ENCODE data around the gene SH3BP4. TPM values are rescaled to one million over a fixed set of nuclear protein-coding genes. Genes with fewer than 3 reads are reported as not detected.

The SH3BP4 gene
- total RNA-seq, 4 donors from 2014 or later = 7.5 to 24.9 (median 19.5) TPM

- intact Hi-C loops (cut with DNase I; ENCODE audit: low total_unique reads) (no loop called here), in situ Hi-C loops (cut with MboI; ENCODE audit: low pct_ligation_motif_present in 1 of 4, low pct_unique_long_range_greater_than_20kb in 1 of 4, low sequenced_read_pairs in 3 of 4) (no loop called here)
- no peak overlapping the region for H3K4me3 ChIP-seq
- no peak for DNase-seq
- H3K9me3 ChIP-seq = no peaks in the 10 kb centered on the region
- H3K36me3 ChIP-seq = no peaks in the 10 kb centered on the region
- no peak overlapping the region for H3K27ac ChIP-seq
- TF ChIP-seq EP300 (IDR thresholded peaks at IDR 0.05; ENCODE audit: low read depth) = no peak
- no peak for TF ChIP-seq POLR2AphosphoS5 (IDR thresholded peaks at IDR 0.05)
- TF ChIP-seq POLR2A (IDR thresholded peaks at IDR 0.05) = no peak
- no peak for TF ChIP-seq CTCF (IDR thresholded peaks at IDR 0.05)
- 83 to 90% methylated on average over 2 of the region's 2 CpGs for WGBS, 2 donors (ENCODE audit: low coverage in 1 of 2)
- H3K27me3 ChIP-seq = no peaks in the 10 kb centered on the region
- no peaks in the 10 kb centered on the region for H3K4me1 ChIP-seq
Measured at GRCh38 chr2:234920836-234921235, 31.0 kb upstream of the SH3BP4 start.

GRCh38 chr2:234929002-234929401 is 22.8 kb upstream of the SH3BP4 start:
- TF ChIP-seq EP300 (IDR thresholded peaks at IDR 0.05; ENCODE audit: low read depth) (no peak), CTCF (IDR thresholded peaks at IDR 0.05) (no peak), POLR2A (IDR thresholded peaks at IDR 0.05) (no peak), POLR2AphosphoS5 (IDR thresholded peaks at IDR 0.05) (no peak)
- no peaks in the 10 kb centered on the region for H3K36me3 ChIP-seq
- H3K4me1 ChIP-seq = no peaks in the 10 kb centered on the region
- no peak for DNase-seq
- H3K4me3 ChIP-seq = no peak overlapping the region
- in situ Hi-C loops (cut with MboI; ENCODE audit: low pct_ligation_motif_present in 1 of 4, low pct_unique_long_range_greater_than_20kb in 1 of 4, low sequenced_read_pairs in 3 of 4) = no loop called here
- WGBS, 2 donors (ENCODE audit: low coverage in 1 of 2) = 91 to 94% methylated on average over 4 to 11 of the region's 11 CpGs
- intact Hi-C loops (cut with DNase I; ENCODE audit: low total_unique reads) = no loop called here
- no peaks in the 10 kb centered on the region for H3K27me3 ChIP-seq
- no peak overlapping the region for H3K27ac ChIP-seq
- no peaks in the 10 kb centered on the region for H3K9me3 ChIP-seq

- intact Hi-C loops (cut with DNase I; ENCODE audit: low total_unique reads) (no loop called here), in situ Hi-C loops (cut with MboI; ENCODE audit: low pct_ligation_motif_present in 1 of 4, low pct_unique_long_range_greater_than_20kb in 1 of 4, low sequenced_read_pairs in 3 of 4) (no loop called here)
- Histone ChIP-seq H3K4me3 (no peak overlapping the region), H3K36me3 (no peaks in the 10 kb centered on the region), H3K27me3 (no peaks in the 10 kb centered on the region), H3K27ac (no peak overlapping the region), H3K9me3 (no peaks in the 10 kb centered on the region), H3K4me1 (no peaks in the 10 kb centered on the region)
- DNase-seq = no peak
- 64 to 65% methylated on average over 4 of the region's 4 CpGs for WGBS, 2 donors (ENCODE audit: low coverage in 1 of 2)
- TF ChIP-seq EP300 (IDR thresholded peaks at IDR 0.05; ENCODE audit: low read depth) (no peak), POLR2AphosphoS5 (IDR thresholded peaks at IDR 0.05) (no peak), CTCF (IDR thresholded peaks at IDR 0.05) (no peak), POLR2A (IDR thresholded peaks at IDR 0.05) (no peak)
Measured at GRCh38 chr2:234930397-234930796, 21.4 kb upstream of the SH3BP4 start.

- no peaks in the 10 kb centered on the region for H3K36me3 ChIP-seq
- WGBS, 2 donors (ENCODE audit: low coverage in 1 of 2) = 75 to 91% methylated on average over 2 of the region's 2 CpGs
- in situ Hi-C loops (cut with MboI; ENCODE audit: low pct_ligation_motif_present in 1 of 4, low pct_unique_long_range_greater_than_20kb in 1 of 4, low sequenced_read_pairs in 3 of 4) (no loop called here), intact Hi-C loops (cut with DNase I; ENCODE audit: low total_unique reads) (no loop called here)
- H3K27ac ChIP-seq = no peak overlapping the region
- no peaks in the 10 kb centered on the region for H3K4me1 ChIP-seq
- no peak overlapping the region for H3K4me3 ChIP-seq
- DNase-seq = no peak
- no peaks in the 10 kb centered on the region for H3K9me3 ChIP-seq
- no peaks in the 10 kb centered on the region for H3K27me3 ChIP-seq
- TF ChIP-seq CTCF (IDR thresholded peaks at IDR 0.05) = no peak
- TF ChIP-seq EP300 (IDR thresholded peaks at IDR 0.05; ENCODE audit: low read depth) = no peak
- no peak for TF ChIP-seq POLR2A (IDR thresholded peaks at IDR 0.05)
- no peak for TF ChIP-seq POLR2AphosphoS5 (IDR thresholded peaks at IDR 0.05)
Measured at GRCh38 chr2:234931371-234931770, 20.4 kb upstream of the SH3BP4 start.

Measured in transverse colon (tissue), 4 donors.